HG03025 (cell line): ENCODE measurements around the gene GATA2.

Source experiments
- ATAC-seq: cut with Tn5 transposase; IDR thresholded peaks from one replicate; pipeline ENCODE4 v1.9.1; 2021; ENCODE audit warnings: mild to moderate bottlenecking, moderate library complexity; ENCODE audit not compliant: unreplicated experiment, low FRiP score

Gene GATA2

GRCh38 chr3:128478576-128479506, 14.2 kb downstream of the GATA2 start:
- no peak for ATAC-seq

- ATAC-seq, result no peak
Measured at GRCh38 chr3:128476659-128477058, 16.3 kb downstream of the GATA2 start.

DNA sequence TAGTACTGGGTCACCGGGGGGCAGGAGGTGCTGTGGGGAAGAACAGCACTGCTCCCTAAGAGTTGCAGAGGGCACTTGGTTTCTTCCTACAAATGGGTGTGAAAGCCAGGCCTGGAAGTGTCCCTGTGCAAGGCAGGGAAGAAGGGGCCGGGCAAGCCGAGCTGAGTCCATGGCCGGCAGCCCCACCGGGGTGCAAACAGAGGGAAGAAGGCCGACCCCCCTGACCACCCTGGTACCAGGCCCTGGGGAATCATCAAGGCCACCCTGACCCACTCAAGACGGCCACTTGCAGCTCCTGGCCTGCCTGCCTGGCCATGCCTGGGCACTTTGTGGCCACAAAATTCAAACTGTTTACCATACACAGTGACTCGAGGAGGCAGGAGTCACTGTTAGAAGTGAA, 17.6 kb downstream of the GATA2 start:
- no peak for ATAC-seq

DNA sequence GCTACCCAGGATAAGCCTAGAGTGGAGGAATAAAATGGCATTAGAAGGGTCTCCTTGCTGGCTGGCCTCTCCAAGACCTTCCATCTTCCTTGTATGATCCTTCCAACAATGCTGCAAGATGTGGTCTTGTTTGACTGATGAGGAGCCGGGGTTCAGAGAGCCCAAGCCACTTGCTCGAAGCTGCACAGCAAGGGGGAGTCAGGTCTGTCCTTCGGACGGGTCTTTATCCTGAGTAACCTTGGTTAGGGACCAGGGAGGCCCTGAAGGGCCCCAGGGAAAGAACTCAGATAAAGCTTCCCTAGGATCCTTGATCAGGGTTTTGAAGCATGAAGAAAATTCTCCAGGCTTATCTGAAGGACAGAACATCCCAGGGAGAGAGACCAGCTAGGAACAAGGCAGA, 19.3 kb downstream of the GATA2 start:
- no peak for ATAC-seq

DNA sequence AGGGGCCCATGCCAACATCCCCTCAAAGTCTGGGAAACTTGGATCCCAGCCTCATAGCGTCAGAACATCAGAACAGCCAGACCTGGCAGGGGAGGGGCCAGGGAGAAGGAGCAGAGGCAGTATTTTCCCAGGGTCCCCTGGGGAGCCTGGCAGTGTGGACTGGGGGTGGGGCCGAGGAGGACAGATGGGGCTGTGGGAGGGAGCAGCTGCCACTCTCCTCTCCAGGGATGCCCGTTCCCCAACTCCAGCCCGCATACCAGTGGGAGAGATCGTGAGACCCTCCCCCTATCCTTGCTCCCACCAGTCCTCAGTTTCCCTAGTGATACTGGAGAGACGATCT, 19.9 kb downstream of the GATA2 start:
- ATAC-seq, result no peak

- ATAC-seq, result no peak
Measured at GRCh38 chr3:128472449-128473179, 20.4 kb downstream of the GATA2 start.

GRCh38 chr3:128471720-128472119, 21.3 kb downstream of the GATA2 start:
- ATAC-seq, result no peak

GRCh38 chr3:128471110-128471509, 21.9 kb downstream of the GATA2 start:
- no peak for ATAC-seq

GRCh38 chr3:128470134-128470899, 22.7 kb downstream of the GATA2 start:
- ATAC-seq, result no peak

DNA sequence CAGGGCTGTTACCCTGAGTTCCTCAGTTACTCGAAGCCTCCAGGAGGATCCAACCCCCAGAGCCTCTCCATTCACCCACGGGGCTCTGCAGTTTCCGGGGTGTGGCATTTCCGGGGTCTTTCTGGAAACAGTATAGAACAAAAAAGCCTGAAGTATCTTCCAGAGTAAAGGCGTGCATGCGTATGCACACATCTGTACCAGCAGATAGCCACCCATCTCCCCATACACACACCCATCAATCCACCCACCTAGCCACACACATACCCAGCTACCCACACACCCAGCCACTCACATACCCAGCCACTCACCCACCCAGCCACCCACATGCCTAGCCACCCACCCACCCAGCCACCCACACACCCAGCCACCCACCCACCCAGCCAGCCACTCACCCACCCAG, 23.4 kb downstream of the GATA2 start:
- ATAC-seq, result no peak

GRCh38 chr3:128468791-128469527, 24.0 kb downstream of the GATA2 start:
- no peak for ATAC-seq

DNA sequence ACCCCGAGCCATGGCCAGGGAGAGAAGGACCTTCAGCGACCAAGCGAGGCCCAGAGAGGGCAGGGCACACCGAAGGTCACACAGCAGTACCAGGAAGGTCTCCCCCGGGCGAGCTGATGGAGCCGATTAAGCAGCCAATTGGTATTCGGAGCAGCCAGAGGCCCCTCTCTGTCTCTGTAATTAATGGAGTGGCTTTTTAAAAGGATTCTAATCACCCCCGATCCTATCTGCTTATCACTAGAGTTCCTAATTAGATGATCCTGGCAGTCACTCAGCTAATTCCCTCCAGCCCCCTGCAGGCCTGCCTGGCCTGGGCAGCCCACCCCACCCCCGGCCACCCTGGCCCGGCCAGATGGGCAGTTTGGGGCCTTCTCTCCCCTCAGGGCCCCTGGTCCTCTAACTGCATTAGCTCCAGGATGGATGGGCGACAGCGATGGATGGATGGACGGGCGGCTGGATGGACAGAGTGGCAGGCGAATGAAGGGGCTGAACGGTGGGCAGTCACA, 24.7 kb downstream of the GATA2 start:
- ATAC-seq, result no peak

DNA sequence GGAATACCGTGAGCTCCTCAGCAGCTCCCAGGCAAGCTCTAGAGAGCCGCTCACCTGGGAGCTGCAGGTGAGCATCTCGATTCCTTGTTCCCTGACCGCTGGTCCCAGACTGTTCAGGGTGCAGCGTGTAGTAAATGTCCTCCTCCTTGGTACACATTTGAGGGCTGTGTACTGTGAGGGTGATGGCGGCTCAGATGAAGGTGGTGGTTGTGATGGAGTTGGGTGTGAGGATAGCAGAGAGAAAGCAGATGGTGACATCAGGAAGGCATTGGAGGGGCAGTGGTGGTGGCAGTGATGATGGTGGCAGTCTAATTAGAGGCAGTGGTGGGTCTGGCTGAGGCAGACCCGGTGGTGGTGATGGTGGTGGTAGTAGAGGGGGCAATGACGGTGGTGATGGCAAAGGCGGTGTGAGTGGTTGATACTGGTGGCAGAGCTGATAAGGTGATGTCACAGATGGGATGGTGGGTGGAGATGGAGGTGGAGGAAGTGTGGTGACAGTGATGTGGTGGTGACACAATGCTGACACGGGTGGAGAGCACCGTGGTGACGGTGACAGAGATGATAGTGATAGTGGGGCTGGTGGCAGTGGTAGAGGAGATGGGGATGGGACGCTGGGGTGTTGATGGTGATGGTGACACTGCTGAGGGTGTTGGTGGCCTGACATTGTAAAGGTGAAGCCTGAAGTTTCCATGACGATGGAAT, 26.0 kb downstream of the GATA2 start, which contains the start of gene DNAJB8:
Gene DNAJB8 (minus strand): TSS at position 51 of the 702 bp plus-strand sequence. CDS start 3,645 bp downstream, outside the sequence.
- no peak for ATAC-seq

GRCh38 chr3:128464702-128465101, 28.3 kb downstream of the GATA2 start:
- ATAC-seq, result no peak

- ATAC-seq, result no peak
Measured at GRCh38 chr3:128464188-128464587, 28.8 kb downstream of the GATA2 start.

GRCh38 chr3:128463771-128464170, 29.2 kb downstream of the GATA2 start:
- ATAC-seq, result no peak

DNA sequence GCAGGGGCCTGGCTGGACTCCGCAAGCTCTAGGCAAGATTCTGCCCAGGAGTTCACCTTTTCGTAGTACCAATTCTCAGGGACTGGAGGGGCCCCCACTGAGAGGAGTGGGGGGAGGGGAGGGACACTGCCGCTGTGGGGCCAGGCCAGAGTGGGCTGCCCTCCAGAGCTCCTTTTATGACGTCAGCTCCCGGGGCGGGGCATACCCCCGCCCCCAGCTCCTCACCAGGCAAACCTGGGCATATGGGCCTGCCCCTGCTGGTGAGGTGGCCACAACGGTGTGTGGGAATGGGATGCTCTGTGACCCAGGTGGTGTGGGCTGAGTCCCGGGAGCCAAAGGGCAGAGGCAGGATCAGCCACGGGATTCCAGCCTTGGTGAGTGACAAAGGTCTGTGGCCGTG, 29.6 kb downstream of the GATA2 start:
- ATAC-seq, result no peak

DNA sequence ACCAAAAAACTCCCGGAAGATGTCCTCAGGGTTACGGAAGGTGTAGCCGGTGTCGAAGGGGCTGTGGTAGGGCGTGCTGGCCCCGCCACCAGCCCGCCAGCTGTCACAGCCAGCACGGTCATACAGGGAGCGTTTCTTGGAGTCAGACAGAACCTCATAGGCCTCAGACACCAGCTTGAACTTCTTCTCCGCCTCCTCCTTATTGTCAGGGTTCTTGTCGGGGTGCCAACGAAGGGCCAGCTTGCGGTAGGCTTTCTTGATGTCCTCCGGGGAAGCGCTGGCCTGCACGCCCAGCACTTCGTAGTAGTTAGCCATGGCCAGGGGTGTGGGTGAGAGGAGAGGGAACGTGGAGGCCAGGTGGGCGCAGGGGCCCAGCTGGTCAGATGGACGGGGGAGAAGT, 30.1 kb downstream of the GATA2 start:
- no peak for ATAC-seq

DNA sequence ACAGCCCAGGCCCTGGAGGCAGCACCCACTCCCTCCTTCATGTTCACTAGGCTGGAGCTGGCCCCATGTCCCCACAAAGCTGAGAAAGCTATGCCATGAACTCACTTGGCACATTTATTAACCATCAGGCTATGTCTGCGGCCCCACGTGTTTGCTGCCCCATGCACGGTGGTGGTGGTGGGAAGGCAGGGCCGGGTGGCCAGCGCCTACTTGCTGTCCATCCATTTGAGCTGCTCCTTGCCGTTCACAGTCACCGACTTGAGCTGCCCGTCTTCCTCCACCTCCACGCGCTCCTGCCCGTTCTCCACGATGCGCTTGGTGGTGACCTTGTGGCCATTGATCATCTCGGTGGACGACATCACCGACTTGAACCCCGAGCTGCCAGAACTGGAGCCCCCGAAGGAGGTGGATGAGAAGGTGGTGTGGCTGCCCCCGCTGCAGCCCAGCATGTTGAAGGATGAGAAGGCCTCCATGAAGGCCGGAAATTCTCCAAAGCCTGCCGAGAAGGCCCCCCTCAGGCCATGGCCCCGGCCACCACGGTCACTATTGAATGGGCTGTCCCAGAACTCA, 30.6 kb downstream of the GATA2 start:
- no peak for ATAC-seq
